GM12892 (cell line): ENCODE data around the gene STX17.

ENCODE experiments used
- POLR2A ChIP-seq: IDR thresholded peaks from 2 replicates; pipeline ENCODE4 v1.6.1; 2011; ENCODE audit warnings: low read depth, low read length, control low read depth
- POLR2AphosphoS5 ChIP-seq: IDR thresholded peaks from 2 replicates; pipeline ENCODE4 v1.6.1; 2011; ENCODE audit warnings: low read depth, low read length, control low read depth

- TF ChIP-seq POLR2AphosphoS5, result no peak
- TF ChIP-seq POLR2A, result no peak
Observed at GRCh38 chr9:100019541-100019940, 113.1 kb downstream of the STX17 start.
